Mesendoderm (in vitro differentiated cells): ENCODE results near the gene CADM1.

ENCODE experiments used
- DNase-seq: peaks from one replicate; pipeline ENCODE4 v3.0.0; 2013
- H2AK5ac ChIP-seq: 2 replicates; pipeline ENCODE4 v1.6.1; 2013; ENCODE audit warnings: low read length, inconsistent platforms
- H2BK120ac ChIP-seq: 2 replicates; pipeline ENCODE4 v1.6.1; 2013; ENCODE audit warnings: low read depth, mild to moderate bottlenecking, low read length, moderate library complexity, mixed read lengths
- H2BK15ac ChIP-seq: replicated peaks from 2 replicates; pipeline ENCODE4 v1.6.1; 2013; ENCODE audit warnings: low read depth, mild to moderate bottlenecking, moderate library complexity
- H2BK5ac ChIP-seq: 2 replicates; pipeline ENCODE4 v1.6.1; 2013; ENCODE audit warnings: low read length, inconsistent platforms
- H3K18ac ChIP-seq: 2 replicates; pipeline ENCODE4 v1.6.1; 2013; ENCODE audit warnings: mild to moderate bottlenecking, low read length, mixed read lengths
- H3K23ac ChIP-seq: one replicate; pipeline ENCODE4 v1.6.1; 2013; ENCODE audit warnings: low read length
- H3K27ac ChIP-seq: 2 replicates; pipeline ENCODE4 v1.5.1; 2013; ENCODE audit warnings: low read depth, mild to moderate bottlenecking, inconsistent platforms, low read length, moderate library complexity
- H3K27me3 ChIP-seq: 2 replicates; pipeline ENCODE4 v1.6.1; 2013; ENCODE audit warnings: low read length, control low read depth, mild to moderate bottlenecking, inconsistent platforms; ENCODE audit not compliant: insufficient read depth, poor library complexity
- H3K36me3 ChIP-seq: 2 replicates; pipeline ENCODE4 v1.6.1; 2013; ENCODE audit warnings: low read length, inconsistent platforms; ENCODE audit not compliant: control insufficient read depth, insufficient read depth
- H3K4ac ChIP-seq: one replicate; pipeline ENCODE4 v1.6.1; 2013; ENCODE audit warnings: low read depth, mild to moderate bottlenecking, low read length, moderate library complexity
- H3K4me1 ChIP-seq: 2 replicates; pipeline ENCODE4 v1.6.1; 2013; ENCODE audit warnings: low read depth, low read length, inconsistent platforms; ENCODE audit not compliant: control insufficient read depth
- H3K4me2 ChIP-seq: 2 replicates; pipeline ENCODE4 v1.6.1; 2013; ENCODE audit warnings: low read length
- H3K4me3 ChIP-seq: 2 replicates; pipeline ENCODE4 v1.5.1; 2013; ENCODE audit warnings: mild to moderate bottlenecking, low read length
- H3K56ac ChIP-seq: one replicate; pipeline ENCODE4 v1.6.1; 2013; ENCODE audit warnings: low read length
- H3K79me1 ChIP-seq: 2 replicates; pipeline ENCODE4 v1.6.1; 2013; ENCODE audit warnings: low read length, inconsistent platforms
- H3K79me2 ChIP-seq: 2 replicates; pipeline ENCODE4 v1.6.1; 2013; ENCODE audit warnings: mild to moderate bottlenecking, low read length; ENCODE audit not compliant: control insufficient read depth, insufficient read depth
- H3K9ac ChIP-seq: 2 replicates; pipeline ENCODE4 v1.6.1; 2013; ENCODE audit warnings: low read length, inconsistent platforms
- H4K5ac ChIP-seq: one replicate; pipeline ENCODE4 v1.6.1; 2013; ENCODE audit warnings: low read length
- H4K8ac ChIP-seq: one replicate; pipeline ENCODE4 v1.6.1; 2013; ENCODE audit warnings: low read depth, mild to moderate bottlenecking, control low read depth, low read length, moderate library complexity
- WGBS: extraction: QIAGEN DNeasy Blood & Tissue Kit; methylation state at CpG from one replicate; pipeline ENCODE4 v1.1.7; 2013; ENCODE audit warnings: low lambda C conversion rate, missing lambda C conversion rate; ENCODE audit not compliant: insufficient coverage; ENCODE audit errors: extremely low coverage; 5-methylcytosine and 5-hydroxymethylcytosine counted together

The CADM1 gene

GRCh38 chr11:115145324-115145723 lies 358.9 kb downstream of the CADM1 start:
- no peaks in the 10 kb centered on the region for H3K27me3 ChIP-seq
- DNase-seq, result no peak
- no peaks in the 10 kb centered on the region for H3K79me2 ChIP-seq
- no peaks in the 10 kb centered on the region for H3K79me1 ChIP-seq
- H3K27ac ChIP-seq, result no peak overlapping the region
- H3K23ac ChIP-seq, result no peak overlapping the region
- no peak overlapping the region for H2BK5ac ChIP-seq
- H3K9ac ChIP-seq, result no peak overlapping the region
- H3K4me3 ChIP-seq, result no peak overlapping the region
- no peak overlapping the region for H3K56ac ChIP-seq
- no peak overlapping the region for H3K4me2 ChIP-seq
- no peak overlapping the region for H3K18ac ChIP-seq
- H2AK5ac ChIP-seq, result no peak overlapping the region
- H2BK120ac ChIP-seq, result no peak overlapping the region
- no peak overlapping the region for H4K8ac ChIP-seq
- no peaks in the 10 kb centered on the region for H3K4me1 ChIP-seq
- no peak overlapping the region for H2BK15ac ChIP-seq
- no peak overlapping the region for H3K4ac ChIP-seq
- no CpG with 5 or more reads among the region's 8 CpGs for WGBS
- H4K5ac ChIP-seq, result no peak overlapping the region
- H3K36me3 ChIP-seq, result no peaks in the 10 kb centered on the region

- H3K56ac ChIP-seq, result no peak overlapping the region
- H4K8ac ChIP-seq, result no peak overlapping the region
- no peak overlapping the region for H2AK5ac ChIP-seq
- no peak overlapping the region for H4K5ac ChIP-seq
- no peak overlapping the region for H2BK5ac ChIP-seq
- H3K27ac ChIP-seq, result no peak overlapping the region
- no peak overlapping the region for H3K4me3 ChIP-seq
- H3K36me3 ChIP-seq, result no peaks in the 10 kb centered on the region
- no peak overlapping the region for H3K23ac ChIP-seq
- H3K79me1 ChIP-seq, result no peaks in the 10 kb centered on the region
- H3K4ac ChIP-seq, result no peak overlapping the region
- no peak for DNase-seq
- no peak overlapping the region for H2BK15ac ChIP-seq
- no peaks in the 10 kb centered on the region for H3K4me1 ChIP-seq
- H3K27me3 ChIP-seq, result no peaks in the 10 kb centered on the region
- no peak overlapping the region for H2BK120ac ChIP-seq
- H3K79me2 ChIP-seq, result no peaks in the 10 kb centered on the region
- no peak overlapping the region for H3K18ac ChIP-seq
- no CpG with 5 or more reads among the region's 7 CpGs for WGBS
- no peak overlapping the region for H3K4me2 ChIP-seq
- H3K9ac ChIP-seq, result no peak overlapping the region
These were observed 359.3 kb downstream of the CADM1 start for GRCh38 chr11:115144914-115145313.

- Histone ChIP-seq H3K4me3 (no peak overlapping the region), H3K56ac (no peak overlapping the region), H3K27ac (no peak overlapping the region), H3K36me3 (no peaks in the 10 kb centered on the region), H3K79me1 (no peaks in the 10 kb centered on the region), H2BK5ac (no peak overlapping the region), H3K27me3 (no peaks in the 10 kb centered on the region), H4K5ac (no peak overlapping the region), H4K8ac (no peak overlapping the region), H3K4me2 (no peak overlapping the region), H3K18ac (no peak overlapping the region), H3K9ac (no peak overlapping the region), H3K79me2 (no peaks in the 10 kb centered on the region), H2BK15ac (no peak overlapping the region), H3K4me1 (no peaks in the 10 kb centered on the region), H2AK5ac (no peak overlapping the region), H3K23ac (no peak overlapping the region), H2BK120ac (no peak overlapping the region), H3K4ac (no peak overlapping the region)
- no CpG with 5 or more reads among the region's 5 CpGs for WGBS
- no peak for DNase-seq
These were observed 360.2 kb downstream of the CADM1 start for GRCh38 chr11:115144014-115144413.

DNA sequence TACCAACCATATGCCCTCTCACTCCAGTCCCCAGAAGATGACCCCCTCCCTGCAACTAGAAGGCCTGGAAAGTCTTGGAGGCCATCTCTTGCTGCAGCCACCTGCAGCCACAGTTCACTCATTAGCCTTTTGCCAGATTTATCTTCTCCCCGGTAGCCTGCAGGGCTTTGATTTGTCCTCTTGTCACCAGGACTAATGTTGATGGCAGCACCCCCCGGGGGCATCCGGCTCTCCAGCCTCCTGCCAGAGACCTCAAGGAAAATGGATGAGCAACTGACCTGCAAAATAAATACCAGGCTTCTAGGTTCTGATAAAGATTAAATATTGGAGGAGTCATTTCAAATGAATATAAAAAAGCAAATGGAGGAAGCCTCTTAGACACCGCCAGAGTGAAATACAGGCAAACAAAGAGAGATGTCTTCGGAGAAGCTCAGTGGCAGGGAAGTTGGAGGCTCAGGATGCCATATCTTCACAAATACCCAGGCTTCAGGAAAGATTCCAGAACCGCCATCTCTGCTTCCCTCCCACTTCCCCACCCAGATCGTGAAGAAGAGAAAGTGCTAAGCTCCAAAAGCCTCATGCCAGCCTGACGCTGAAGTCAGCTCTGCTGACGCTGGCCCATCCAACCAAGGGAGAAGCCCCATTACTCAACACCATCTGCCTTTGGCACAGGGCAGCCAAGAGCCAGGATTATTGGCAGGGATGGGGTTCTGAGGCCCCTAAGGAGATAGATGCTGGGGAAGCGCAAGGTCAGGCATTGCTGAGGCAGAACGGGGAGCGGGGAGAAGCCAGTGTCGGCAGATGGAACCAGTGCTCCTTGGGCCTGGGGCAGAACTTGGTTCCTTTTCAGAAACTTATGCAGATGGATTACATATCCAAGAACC lies 362.7 kb downstream of the CADM1 start:
- Histone ChIP-seq H3K4me1 (no peaks in the 10 kb centered on the region), H3K79me2 (no peaks in the 10 kb centered on the region), H2AK5ac (no peak overlapping the region), H2BK15ac (no peak overlapping the region), H3K79me1 (no peaks in the 10 kb centered on the region), H2BK120ac (no peak overlapping the region), H3K36me3 (no peaks in the 10 kb centered on the region), H4K8ac (no peak overlapping the region), H3K56ac (no peak overlapping the region), H3K27ac (no peak overlapping the region), H3K23ac (no peak overlapping the region), H3K4me2 (no peak overlapping the region), H3K4me3 (no peak overlapping the region), H4K5ac (no peak overlapping the region), H3K27me3 (no peaks in the 10 kb centered on the region), H3K18ac (no peak overlapping the region), H3K9ac (no peak overlapping the region), H2BK5ac (no peak overlapping the region), H3K4ac (no peak overlapping the region)
- DNase-seq, result no peak
- no CpG with 5 or more reads among the region's 13 CpGs for WGBS

DNA sequence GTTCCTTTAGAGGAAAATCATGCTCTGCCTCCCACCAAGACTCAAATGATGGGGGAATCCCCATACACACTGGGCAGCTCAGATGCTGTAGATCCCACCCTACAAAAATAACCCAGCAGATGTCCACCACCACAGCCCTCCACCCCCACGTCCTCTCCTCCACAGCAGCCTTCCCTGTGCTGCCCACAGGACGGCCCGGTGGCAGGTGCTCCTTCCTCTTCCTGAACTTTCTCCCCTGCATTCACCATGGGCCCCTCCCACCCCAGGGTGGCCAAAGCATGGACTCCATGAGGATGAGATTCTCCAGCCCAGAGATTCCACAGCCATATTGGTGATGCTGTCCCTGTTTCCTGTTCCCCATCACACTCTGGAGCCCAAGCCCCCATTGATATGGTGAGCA lies 368.3 kb downstream of the CADM1 start:
- Histone ChIP-seq H3K79me1 (no peaks in the 10 kb centered on the region), H2AK5ac (no peak overlapping the region), H2BK5ac (no peak overlapping the region), H2BK120ac (no peak overlapping the region), H3K56ac (no peak overlapping the region), H3K4me2 (no peak overlapping the region), H4K8ac (no peak overlapping the region), H3K18ac (no peak overlapping the region), H3K27ac (no peak overlapping the region), H3K4ac (no peak overlapping the region), H3K4me3 (no peak overlapping the region), H3K79me2 (no peaks in the 10 kb centered on the region), H3K27me3 (no peaks in the 10 kb centered on the region), H3K4me1 (no peaks in the 10 kb centered on the region), H3K23ac (no peak overlapping the region), H3K9ac (no peak overlapping the region), H4K5ac (no peak overlapping the region), H2BK15ac (no peak overlapping the region), H3K36me3 (no peaks in the 10 kb centered on the region)
- DNase-seq, result no peak
- WGBS, result no CpG with 5 or more reads among the region's 3 CpGs

- no peaks in the 10 kb centered on the region for H3K36me3 ChIP-seq
- no peak overlapping the region for H2BK120ac ChIP-seq
- H3K4me3 ChIP-seq, result no peak overlapping the region
- no CpG with 5 or more reads among the region's 11 CpGs for WGBS
- no peak overlapping the region for H3K4ac ChIP-seq
- no peak overlapping the region for H3K4me2 ChIP-seq
- no peaks in the 10 kb centered on the region for H3K79me2 ChIP-seq
- H3K79me1 ChIP-seq, result no peaks in the 10 kb centered on the region
- no peak overlapping the region for H4K8ac ChIP-seq
- no peak overlapping the region for H2AK5ac ChIP-seq
- H3K18ac ChIP-seq, result no peak overlapping the region
- H2BK15ac ChIP-seq, result no peak overlapping the region
- no peak overlapping the region for H4K5ac ChIP-seq
- no peak overlapping the region for H3K56ac ChIP-seq
- no peak for DNase-seq
- H3K4me1 ChIP-seq, result no peaks in the 10 kb centered on the region
- H3K27ac ChIP-seq, result no peak overlapping the region
- no peak overlapping the region for H2BK5ac ChIP-seq
- no peaks in the 10 kb centered on the region for H3K27me3 ChIP-seq
- no peak overlapping the region for H3K9ac ChIP-seq
- H3K23ac ChIP-seq, result no peak overlapping the region
These were observed 369.3 kb downstream of the CADM1 start for GRCh38 chr11:115134926-115135325.
